Measurements from ENCODE around the gene CCDC194.

- no peak for TF ChIP-seq CTCF (IDR thresholded peaks at IDR 0.05; ENCODE audit: poor library complexity)
- no peak for TF ChIP-seq EZH2phosphoT487 (IDR thresholded peaks at IDR 0.05; ENCODE audit: low read depth, severe bottlenecking, unreplicated experiment)
- TF ChIP-seq EZH2 (IDR thresholded peaks at IDR 0.05; ENCODE audit: borderline replicate concordance): no peak
Observed at GRCh38 chr19:17404621-17405249, 10.7 kb upstream of the CCDC194 start.
